OCI-LY7 (cell line): ENCODE results near the gene SRC. TPM values are rescaled to one million over a fixed set of nuclear protein-coding genes. Genes with fewer than 3 reads are reported as not detected.

Experiments
- BruUV-seq: library from RNA; stranded (reverse); fragments of 400-500 nt; replicated peaks from 2 replicates; lab custom pipeline; 2021; lab: Mats Ljungman, UMichigan
- CTCF ChIA-PET: fragments of 300-600 bp; sonication (Branson Sonifier 250); formaldehyde crosslinking; loops from one replicate; lab custom pipeline; 2022; ENCODE audit warnings: antibody characterized with exemption; ENCODE audit not compliant: unreplicated experiment; lab: Charles Lee
- POLR2A ChIA-PET: fragments of 300-600 bp; sonication (Branson Sonifier 250); formaldehyde crosslinking; loops from one replicate; lab custom pipeline; 2022; ENCODE audit warnings: antibody characterized with exemption; lab: Charles Lee
- DNase-seq: peaks from one replicate; pipeline ENCODE4 v3.0.0-alpha.2; 2015; ENCODE audit warnings: low spot score
- H2AFZ ChIP-seq: fragments of 200-600 bp; sonication (generic), shearing (Covaris generic); 2 replicates; pipeline ENCODE4 v1.6.1; 2014; ENCODE audit warnings: mild to moderate bottlenecking, antibody characterized with exemption, low read length, moderate library complexity
- H3K27ac ChIP-seq: fragments of 200-600 bp; sonication (generic); 2 replicates; pipeline ENCODE4 v1.5.1; 2014; ENCODE audit warnings: mixed run types, low read depth, mild to moderate bottlenecking, moderate library complexity, low read length, inconsistent platforms; ENCODE audit not compliant: poor library complexity, severe bottlenecking
- H3K36me3 ChIP-seq: fragments of 200-600 bp; sonication (generic); 2 replicates; pipeline ENCODE4 v1.6.1; 2014; ENCODE audit warnings: mild to moderate bottlenecking, antibody characterized with exemption, low read length, moderate library complexity, mixed read lengths; ENCODE audit not compliant: insufficient read depth
- H3K4me1 ChIP-seq: fragments of 200-600 bp; sonication (generic); 2 replicates; pipeline ENCODE4 v1.5.1; 2014; ENCODE audit warnings: mild to moderate bottlenecking, low read length; ENCODE audit not compliant: insufficient read depth, poor library complexity, severe bottlenecking
- H3K4me2 ChIP-seq: fragments of 200-600 bp; sonication (generic); 2 replicates; pipeline ENCODE4 v1.6.1; 2014; ENCODE audit warnings: mild to moderate bottlenecking, low read length
- H3K4me3 ChIP-seq: fragments of 200-600 bp; sonication (generic); 2 replicates; pipeline ENCODE4 v1.5.1; 2014; ENCODE audit warnings: mild to moderate bottlenecking, low read depth, low read length; ENCODE audit not compliant: poor library complexity, severe bottlenecking
- H3K79me2 ChIP-seq: fragments of 200-600 bp; sonication (generic); 2 replicates; pipeline ENCODE4 v1.6.1; 2016; ENCODE audit warnings: low read depth, mild to moderate bottlenecking, low read length, moderate library complexity, mixed read lengths; ENCODE audit not compliant: insufficient read depth
- H3K9me2 ChIP-seq: fragments of 200-600 bp; sonication (generic); 2 replicates; pipeline ENCODE4 v1.6.1; 2016; ENCODE audit warnings: mild to moderate bottlenecking, low read length, mixed read lengths; ENCODE audit not compliant: insufficient read depth
- H3K9me3 ChIP-seq: fragments of 200-600 bp; sonication (generic); 2 replicates; pipeline ENCODE4 v1.6.1; 2014; ENCODE audit warnings: mild to moderate bottlenecking, mixed run types, low read length, mixed read lengths
- H4K20me1 ChIP-seq: fragments of 200-600 bp; sonication (generic); 2 replicates; pipeline ENCODE4 v1.6.1; 2014; ENCODE audit warnings: mild to moderate bottlenecking, antibody characterized with exemption, low read length, moderate library complexity, mixed read lengths; ENCODE audit not compliant: insufficient read depth
- CTCF ChIP-seq: fragments of 200-600 bp; sonication (generic); conservative IDR thresholded peaks from 2 replicates; pipeline ENCODE4 v1.5.1; 2014; ENCODE audit warnings: mild to moderate bottlenecking, antibody characterized with exemption, low read length, moderate library complexity, mixed read lengths
- EZH2phosphoT487 ChIP-seq: fragments of 200-600 bp; sonication (generic); IDR thresholded peaks from 2 replicates; pipeline ENCODE4 v1.6.1; 2018; ENCODE audit warnings: low read depth, borderline replicate concordance, mild to moderate bottlenecking, mixed run types, antibody characterized with exemption, low read length, moderate library complexity, mixed read lengths
- intact Hi-C: fragments of 100-400 bp; cut with micrococcal nuclease; formaldehyde crosslinking; loops from one replicate; pipeline ENCODE4 v1.10.0; 2022; ENCODE audit not compliant: unreplicated experiment
- total RNA-seq, 2 experiments: library from RNA; depleted of rRNA in 1 of 2; stranded (reverse); fragments of >200 nt in 1 of 2; shearing (Covaris generic) in 1 of 2; gene quantifications; 2 replicates each; pipeline ENCODE4 v1.2.3, GENCODE V29; 2014 to 2022

SRC gene
- total RNA-seq, 2 experiments from 2014 or later = 0.72 to 3.7 TPM

- H4K20me1 ChIP-seq = no peaks in the 10 kb centered on the region
- POLR2A ChIA-PET = interaction anchor here (0.7 kb wide), 1 partner anchor 51 kb away, joined by 4 read pairs; no protein-coding TSS in a partner anchor
- TF ChIP-seq CTCF = no peak
- no TSS peak for BruUV-seq
- no peaks in the 10 kb centered on the region for H3K9me2 ChIP-seq
- intact Hi-C loops = no loop called here
- H3K27ac ChIP-seq = no peak overlapping the region
- DNase-seq = no peak
- no peak overlapping the region for H3K4me2 ChIP-seq
- no peak overlapping the region for H2AFZ ChIP-seq
- no peak overlapping the region for H3K4me3 ChIP-seq
- no peaks in the 10 kb centered on the region for H3K36me3 ChIP-seq
- H3K9me3 ChIP-seq = no peaks in the 10 kb centered on the region
- CTCF ChIA-PET = no interaction called here
- H3K79me2 ChIP-seq = no peaks in the 10 kb centered on the region
- H3K4me1 ChIP-seq = peaks cover 4% of the 10 kb centered on the region
Measured at GRCh38 chr20:37387519-37388269, 41.8 kb downstream of the SRC start.

- no peaks in the 10 kb centered on the region for H3K36me3 ChIP-seq
- no TSS peak for BruUV-seq
Measured at GRCh38 chr20:37388831-37389230, 42.9 kb downstream of the SRC start.

More at GRCh38 chr20:37388831-37389230, 42.9 kb downstream of the SRC start:
- H3K9me2 ChIP-seq = no peaks in the 10 kb centered on the region
- no peak for TF ChIP-seq EZH2phosphoT487
- TF ChIP-seq CTCF = no peak
- ChIA-PET CTCF (no interaction called here), POLR2A (interaction anchor here (0.7 kb wide), 1 partner anchor 50 kb away, joined by 4 read pairs; no protein-coding TSS in a partner anchor)
- H3K9me3 ChIP-seq = no peaks in the 10 kb centered on the region
- no peak overlapping the region for H3K4me2 ChIP-seq
- H2AFZ ChIP-seq = no peak overlapping the region
- H4K20me1 ChIP-seq = no peaks in the 10 kb centered on the region
- no peaks in the 10 kb centered on the region for H3K79me2 ChIP-seq
- no peak overlapping the region for H3K27ac ChIP-seq
- DNase-seq = no peak
- peaks cover 4% of the 10 kb centered on the region for H3K4me1 ChIP-seq
- H3K4me3 ChIP-seq = no peak overlapping the region
- intact Hi-C loops = no loop called here
